NT2/D1 (cell line): ENCODE results near the gene PSMD1.

Experiments
- DNase-seq: peaks from one replicate; pipeline ENCODE4 v3.0.0-alpha.2; 2011; ENCODE audit warnings: low read depth, low spot score
- H3K27me3 ChIP-seq: 2 replicates; pipeline ENCODE4 v1.6.0; 2011; ENCODE audit warnings: mild to moderate bottlenecking; ENCODE audit not compliant: insufficient read length, insufficient read depth
- H3K36me3 ChIP-seq: 2 replicates; pipeline ENCODE4 v1.6.1; 2011; ENCODE audit warnings: mild to moderate bottlenecking, low read length, mixed read lengths; ENCODE audit not compliant: insufficient read depth, insufficient read length
- H3K4me1 ChIP-seq: 2 replicates; pipeline ENCODE4 v1.5.1; 2011; ENCODE audit not compliant: insufficient read depth, insufficient read length
- H3K4me3 ChIP-seq: 2 replicates; pipeline ENCODE4 v1.5.1; 2011; ENCODE audit warnings: low read depth; ENCODE audit not compliant: insufficient read length
- H3K9ac ChIP-seq: 2 replicates; pipeline ENCODE4 v1.6.0; 2011; ENCODE audit warnings: low read depth; ENCODE audit not compliant: insufficient read length
- H3K9me3 ChIP-seq: 2 replicates; pipeline ENCODE4 v1.5.1; 2011; ENCODE audit warnings: mild to moderate bottlenecking, low read length; ENCODE audit not compliant: insufficient read depth
- SUZ12 ChIP-seq: IDR thresholded peaks from 2 replicates; pipeline ENCODE4 v1.6.1; 2011; ENCODE audit not compliant: insufficient read length, insufficient read depth; ENCODE audit errors: extremely low read depth
- YY1 ChIP-seq: IDR thresholded peaks from 2 replicates; pipeline ENCODE4 v1.6.1; 2011; ENCODE audit not compliant: insufficient read length, insufficient read depth
- ZNF274 ChIP-seq: IDR thresholded peaks from 2 replicates; pipeline ENCODE4 v1.6.1; 2011; ENCODE audit warnings: mild to moderate bottlenecking, low read depth, low read length

PSMD1 gene

DNA sequence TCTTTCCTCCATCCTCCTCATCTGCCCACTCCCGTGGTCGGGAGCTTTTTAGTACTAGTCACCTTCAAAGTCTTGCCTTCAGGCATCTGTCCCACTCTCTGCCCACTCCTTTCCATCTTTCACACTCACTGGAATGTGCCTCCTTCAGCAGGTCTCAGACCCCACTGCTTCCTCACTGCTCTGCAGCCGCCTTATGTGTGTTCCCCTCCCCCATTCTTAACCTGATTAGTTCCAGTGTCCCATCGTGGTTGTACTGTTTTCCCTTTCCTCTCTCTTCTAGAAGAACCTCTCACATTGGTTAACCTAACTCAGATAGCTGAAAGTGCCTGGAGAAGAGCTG, 144.8 kb downstream of the PSMD1 start:
- no peak for TF ChIP-seq ZNF274
- TF ChIP-seq SUZ12 = no peak
- no peak for TF ChIP-seq YY1
- H3K4me1 ChIP-seq = peaks cover 8% of the 10 kb centered on the region
- H3K9me3 ChIP-seq = peaks cover 18% of the 10 kb centered on the region
- no peak overlapping the region for H3K9ac ChIP-seq
- H3K4me3 ChIP-seq = no peak overlapping the region
- no peak for DNase-seq
- H3K27me3 ChIP-seq = no peaks in the 10 kb centered on the region
- peaks cover 26% of the 10 kb centered on the region for H3K36me3 ChIP-seq

DNA sequence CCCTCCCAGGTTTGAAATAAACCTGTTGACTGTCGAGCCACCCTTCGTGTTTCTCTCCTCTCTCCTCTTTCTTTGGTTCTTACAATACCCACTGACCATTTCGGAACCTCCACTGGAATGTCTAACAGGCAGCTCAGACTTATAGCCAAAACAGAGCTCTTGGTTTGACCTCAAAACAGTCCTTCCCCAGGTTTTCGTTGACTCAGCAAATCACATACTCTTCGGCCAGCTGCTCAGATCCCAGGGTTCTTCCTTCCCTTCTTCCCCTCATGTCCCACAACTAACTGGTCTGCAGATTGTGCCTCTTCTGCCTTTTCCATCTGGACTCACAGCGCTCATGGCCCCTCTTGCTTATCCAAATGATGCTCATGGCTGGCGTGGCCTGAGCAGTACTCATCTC, 146.4 kb downstream of the PSMD1 start:
- TF ChIP-seq YY1 (no peak), ZNF274 (no peak), SUZ12 (no peak)
- Histone ChIP-seq H3K4me1 (peaks cover 8% of the 10 kb centered on the region), H3K9me3 (peaks cover 13% of the 10 kb centered on the region), H3K9ac (no peak overlapping the region), H3K4me3 (no peak overlapping the region), H3K27me3 (no peaks in the 10 kb centered on the region), H3K36me3 (peaks cover 33% of the 10 kb centered on the region)
- DNase-seq = no peak

DNA sequence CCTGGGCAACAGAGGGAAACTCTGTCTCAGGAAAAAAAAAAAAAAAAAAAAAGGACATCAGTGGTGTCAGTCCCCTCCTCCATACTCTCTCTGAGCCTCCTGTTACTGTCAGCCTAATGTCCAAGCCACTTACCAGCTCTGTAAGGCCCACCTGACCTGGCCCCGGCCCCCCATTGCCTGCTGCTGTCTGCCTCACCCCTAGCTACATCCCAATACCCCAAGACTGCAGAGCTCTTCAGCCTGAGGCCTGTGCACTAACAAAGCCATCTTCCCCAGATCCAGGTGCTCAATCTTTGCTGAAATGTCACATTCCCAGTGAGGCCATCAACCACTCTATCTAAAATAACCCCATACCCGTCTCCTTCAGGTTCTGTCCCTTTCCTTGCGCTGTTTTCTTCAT, 147.5 kb downstream of the PSMD1 start:
- Histone ChIP-seq H3K9ac (no peak overlapping the region), H3K36me3 (peaks cover 42% of the 10 kb centered on the region), H3K9me3 (peaks cover 13% of the 10 kb centered on the region), H3K27me3 (no peaks in the 10 kb centered on the region), H3K4me1 (peaks cover 8% of the 10 kb centered on the region), H3K4me3 (no peak overlapping the region)
- no peak for TF ChIP-seq ZNF274
- TF ChIP-seq YY1 = no peak
- TF ChIP-seq SUZ12 = no peak
- DNase-seq = no peak

DNA sequence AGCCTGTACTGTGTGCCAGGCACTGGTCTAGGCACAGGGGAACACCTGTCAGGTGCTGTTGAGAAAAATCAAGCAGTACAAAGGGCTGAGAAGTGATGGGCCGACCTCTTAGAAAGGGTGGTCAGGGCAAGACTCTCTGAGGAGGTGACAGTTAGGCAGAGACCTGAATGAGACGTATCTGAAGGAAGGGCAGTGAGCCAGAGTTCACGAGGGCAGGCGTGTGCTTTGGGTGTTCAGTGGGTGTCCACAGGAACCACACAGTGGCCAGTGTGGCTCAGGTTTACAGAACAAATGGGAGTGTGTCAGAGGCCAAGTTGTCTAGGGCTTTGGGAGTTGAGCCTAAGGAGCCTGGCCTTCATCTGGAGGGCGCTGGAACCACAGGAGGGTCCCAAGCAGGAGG, 147.9 kb downstream of the PSMD1 start:
- Histone ChIP-seq H3K9ac (no peak overlapping the region), H3K4me3 (no peak overlapping the region), H3K9me3 (peaks cover 13% of the 10 kb centered on the region), H3K4me1 (peaks cover 8% of the 10 kb centered on the region), H3K36me3 (peaks cover 46% of the 10 kb centered on the region), H3K27me3 (no peaks in the 10 kb centered on the region)
- TF ChIP-seq YY1 = no peak
- TF ChIP-seq ZNF274 = no peak
- no peak for TF ChIP-seq SUZ12
- DNase-seq = no peak

DNA sequence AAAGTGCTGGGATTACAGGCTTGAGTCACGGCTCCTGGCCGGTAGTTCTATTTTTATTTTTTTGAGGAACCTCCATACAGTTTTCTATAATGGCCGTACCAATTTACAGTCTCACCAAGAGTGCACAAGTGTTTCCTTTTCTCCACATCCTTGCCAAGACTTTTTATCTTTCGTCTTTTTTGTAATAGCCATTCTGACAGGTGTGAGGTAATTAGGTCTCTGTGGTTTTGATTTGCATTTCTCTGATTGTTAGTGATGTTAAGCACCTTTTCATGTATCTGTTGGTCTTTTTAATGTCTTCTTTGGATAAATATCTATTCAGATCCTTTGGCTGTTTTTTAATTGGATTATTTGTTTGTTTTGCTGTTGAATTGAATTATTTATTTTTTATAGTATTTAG, 151.1 kb downstream of the PSMD1 start:
- Histone ChIP-seq H3K4me1 (no peaks in the 10 kb centered on the region), H3K9ac (no peak overlapping the region), H3K4me3 (no peak overlapping the region), H3K36me3 (peaks cover 60% of the 10 kb centered on the region), H3K9me3 (peaks cover 8% of the 10 kb centered on the region), H3K27me3 (no peaks in the 10 kb centered on the region)
- no peak for TF ChIP-seq YY1
- TF ChIP-seq ZNF274 = no peak
- TF ChIP-seq SUZ12 = no peak
- no peak for DNase-seq

DNA sequence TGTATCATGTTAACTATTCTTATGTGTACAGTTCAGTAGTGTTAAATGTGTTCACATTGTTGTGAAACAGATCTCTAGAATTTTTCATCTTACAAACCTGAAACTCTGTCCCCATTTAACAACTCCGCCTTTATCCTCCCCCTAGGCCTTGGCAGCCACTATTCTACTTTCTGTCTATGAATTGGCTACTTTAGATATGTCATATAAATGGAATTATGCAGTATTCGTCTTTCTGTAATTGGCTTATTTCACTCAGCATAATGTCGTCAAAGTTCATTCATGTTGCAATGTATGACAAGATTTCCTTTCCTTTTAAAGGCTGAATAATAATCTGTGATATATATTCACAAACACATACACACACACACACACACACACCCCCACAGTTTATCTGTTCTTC, 154.1 kb downstream of the PSMD1 start:
- no peak for DNase-seq
- no peak overlapping the region for H3K4me3 ChIP-seq
- no peaks in the 10 kb centered on the region for H3K27me3 ChIP-seq
- TF ChIP-seq SUZ12 = no peak
- TF ChIP-seq ZNF274 = no peak
- no peak for TF ChIP-seq YY1
- peaks cover 65% of the 10 kb centered on the region for H3K36me3 ChIP-seq
- H3K4me1 ChIP-seq = no peaks in the 10 kb centered on the region
- no peaks in the 10 kb centered on the region for H3K9me3 ChIP-seq
- H3K9ac ChIP-seq = no peak overlapping the region

DNA sequence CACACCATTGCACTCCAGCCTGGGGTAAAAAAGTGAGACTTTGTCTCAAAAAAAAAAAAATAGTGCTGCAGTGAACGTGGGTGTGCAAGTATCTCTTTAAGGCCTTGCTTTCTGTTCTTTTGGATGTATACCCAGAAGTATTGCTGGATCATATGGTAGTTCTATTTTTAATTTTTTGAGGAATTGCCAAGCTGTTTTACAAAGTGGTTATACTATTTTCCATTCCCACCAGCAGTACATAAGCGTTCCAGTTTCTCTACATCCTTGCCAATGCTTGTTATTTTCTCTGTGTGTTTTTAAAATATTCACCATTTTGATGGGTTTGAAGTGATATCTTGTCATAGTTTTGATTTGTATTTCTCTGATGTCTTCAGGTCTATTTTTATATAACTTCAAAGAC, 154.8 kb downstream of the PSMD1 start:
- Histone ChIP-seq H3K4me3 (no peak overlapping the region), H3K4me1 (no peaks in the 10 kb centered on the region), H3K9ac (no peak overlapping the region), H3K9me3 (no peaks in the 10 kb centered on the region), H3K27me3 (no peaks in the 10 kb centered on the region), H3K36me3 (peaks cover 67% of the 10 kb centered on the region)
- TF ChIP-seq SUZ12 = no peak
- TF ChIP-seq YY1 = no peak
- no peak for TF ChIP-seq ZNF274
- no peak for DNase-seq
